Measurements from ENCODE around the gene SPRN.

DNA sequence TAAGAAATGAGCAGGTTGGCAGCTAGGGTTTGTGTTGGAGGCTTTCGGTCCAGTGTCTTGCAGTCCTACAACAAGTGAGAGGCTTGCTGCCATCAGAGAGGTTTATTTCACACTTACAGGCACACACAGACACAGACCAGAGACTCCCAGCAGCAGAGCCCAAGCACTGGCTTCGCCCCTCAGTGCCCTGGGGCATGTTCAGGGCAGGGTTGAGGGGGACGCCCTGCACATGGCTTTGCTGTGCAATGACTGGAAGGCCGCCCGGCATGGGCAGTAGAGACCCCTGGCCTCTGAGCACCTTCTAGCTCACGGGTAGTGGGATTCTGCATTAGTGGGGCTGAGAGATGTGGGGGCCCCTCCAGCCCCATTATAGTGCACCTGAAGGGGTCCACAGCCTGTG is 3.8 kb downstream of the SPRN start:
- TF ChIP-seq CTCF (IDR thresholded peaks at IDR 0.05; ENCODE audit: low read length) (no peak), EZH2phosphoT487 (IDR thresholded peaks at IDR 0.05; ENCODE audit: low read length) (no peak), EZH2 (optimal IDR thresholded peaks at IDR 0.05; ENCODE audit: low read depth, low read length) (no peak)
